H4 (cell line): ENCODE results near the gene MTMR12. TPM values are rescaled to one million over a fixed set of nuclear protein-coding genes. Genes with fewer than 3 reads are reported as not detected.

Source experiments
- DNase-seq: peaks from one replicate; pipeline ENCODE4 v3.0.0-alpha.2; 2015; ENCODE audit warnings: low spot score
- total RNA-seq: library from RNA; depleted of rRNA; stranded (reverse); fragments of >200 nt; shearing (Covaris generic); gene quantifications from 2 replicates; pipeline ENCODE4 v1.2.3, GENCODE V29; 2014

The MTMR12 gene
- total RNA-seq, 1 experiment from 2014 or later = 11.3 TPM

DNA sequence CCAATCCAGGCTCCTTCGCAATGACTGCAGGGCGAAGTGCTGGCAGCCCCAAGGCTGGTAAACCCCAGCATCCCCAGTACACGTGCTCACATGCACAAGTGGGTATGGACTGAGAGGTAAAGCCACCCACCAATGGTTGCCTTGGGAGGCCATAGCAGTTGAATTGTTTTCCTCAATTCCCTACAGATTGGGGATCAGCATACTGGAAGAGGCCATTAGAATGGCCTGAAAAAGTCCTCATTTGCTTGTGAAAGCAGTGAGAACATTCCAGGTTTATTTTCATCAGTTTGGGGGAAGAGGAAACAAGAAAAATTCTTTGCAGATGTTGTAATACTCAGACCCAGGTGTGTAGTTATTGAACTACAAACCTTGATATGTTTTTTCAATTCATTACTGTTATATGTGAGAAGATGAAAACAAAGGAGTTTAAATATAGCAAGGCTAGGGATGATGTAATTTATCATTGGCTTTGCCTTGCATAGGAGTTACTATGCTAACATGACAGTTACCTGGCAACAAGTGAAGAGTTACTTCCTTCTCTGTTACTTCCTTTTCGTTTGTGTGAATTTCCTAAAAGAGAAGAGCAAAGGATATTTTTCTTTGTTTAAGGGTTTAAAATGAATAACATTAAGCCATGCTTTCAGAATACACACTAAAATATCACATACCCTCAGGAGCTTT, 36.4 kb downstream of the MTMR12 start:
- DNase-seq = peak; percentile 18

DNA sequence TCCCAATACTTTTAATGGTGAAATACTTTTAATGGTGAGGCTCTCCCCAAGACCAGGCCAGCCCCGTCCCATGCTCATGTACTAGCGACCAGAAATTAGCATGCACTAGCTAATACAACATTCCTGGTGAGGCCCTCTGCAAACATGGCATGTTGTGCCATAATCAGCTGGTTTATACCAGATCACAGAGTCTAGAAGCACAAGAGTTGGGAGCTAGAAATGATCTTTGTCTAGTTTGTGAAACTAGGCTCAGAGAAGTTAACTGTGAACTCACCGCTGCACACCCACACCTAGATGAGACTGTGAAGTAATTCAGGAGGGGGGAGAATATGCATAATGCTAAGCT, 37.4 kb downstream of the MTMR12 start:
- no peak for DNase-seq

DNA sequence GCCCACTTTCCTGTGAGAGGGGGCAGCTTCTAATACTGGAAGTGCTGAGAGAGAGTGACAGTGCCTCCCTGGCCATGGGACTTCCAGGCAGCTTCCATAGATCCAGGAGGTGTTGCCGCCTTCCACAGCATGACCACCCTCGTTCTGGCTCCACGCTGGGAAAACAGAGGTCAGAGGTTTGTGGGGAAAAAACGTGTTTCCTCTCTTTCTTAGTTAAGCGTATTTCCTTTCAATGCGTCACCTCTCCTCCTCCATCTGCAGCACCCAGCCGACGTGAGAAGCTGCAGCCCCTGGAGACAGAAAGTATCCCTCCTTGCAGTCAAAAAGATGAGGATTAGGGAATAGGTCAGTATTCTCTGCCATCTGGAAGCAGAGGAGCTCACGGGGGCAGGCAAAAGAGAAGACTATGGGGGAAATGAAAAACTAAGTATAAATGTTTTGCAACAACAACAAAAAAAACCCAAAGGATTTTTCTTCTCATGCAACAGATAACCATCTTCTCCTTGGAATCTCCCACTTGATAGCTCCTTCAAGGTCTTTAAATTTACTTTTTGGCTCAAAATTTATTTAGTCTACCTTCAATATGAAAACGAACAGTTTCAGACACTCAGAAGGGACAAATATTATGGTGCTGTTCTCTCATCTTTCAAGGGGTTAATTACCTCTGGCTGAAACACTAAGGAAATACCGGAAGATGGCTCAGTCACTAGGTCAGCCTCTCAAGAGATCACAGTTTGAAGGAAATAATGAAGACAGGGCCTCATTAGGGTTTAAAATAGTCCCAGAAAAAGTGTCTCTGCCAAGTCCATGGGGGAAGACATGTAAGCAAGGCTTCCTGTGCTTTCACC, 38.0 kb downstream of the MTMR12 start:
- DNase-seq = no peak

DNA sequence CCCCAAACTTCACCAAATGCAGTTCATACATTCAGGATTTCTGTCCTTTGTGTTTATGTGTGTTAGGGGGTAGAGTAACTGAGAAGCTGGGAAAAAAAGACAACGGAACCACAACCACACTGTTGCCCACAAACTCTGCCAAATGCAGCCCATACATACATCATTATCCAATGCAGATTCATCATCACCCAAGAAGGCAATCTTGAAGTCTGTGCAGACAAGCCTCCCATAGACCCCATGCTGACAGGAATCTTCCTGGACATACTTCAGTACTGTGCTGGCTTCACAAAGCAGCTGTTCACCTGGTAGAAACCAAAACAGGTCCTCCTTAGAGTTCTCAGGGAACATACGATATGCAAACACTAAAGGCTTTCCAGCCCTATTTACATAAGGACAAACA, 38.9 kb downstream of the MTMR12 start:
- DNase-seq = no peak

DNA sequence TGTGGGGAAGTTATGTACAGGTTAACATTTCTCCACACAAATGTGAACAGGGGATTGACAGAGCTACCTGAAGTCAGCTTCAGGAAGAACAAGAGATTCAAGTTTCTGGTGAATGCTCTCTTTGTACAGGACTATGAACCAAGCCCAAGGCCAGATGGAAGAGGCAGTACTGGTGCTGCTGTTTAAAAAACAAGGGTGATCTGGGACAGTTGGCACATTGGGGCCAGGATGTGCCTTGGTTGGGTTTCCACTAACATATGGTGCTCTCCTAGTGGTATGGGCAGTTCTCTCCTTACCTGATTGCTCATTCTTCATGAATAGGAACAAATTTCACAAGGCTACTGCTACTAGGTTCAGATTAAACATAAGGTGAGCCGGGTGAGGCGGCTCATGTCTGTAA, 40.0 kb downstream of the MTMR12 start:
- DNase-seq = no peak

DNA sequence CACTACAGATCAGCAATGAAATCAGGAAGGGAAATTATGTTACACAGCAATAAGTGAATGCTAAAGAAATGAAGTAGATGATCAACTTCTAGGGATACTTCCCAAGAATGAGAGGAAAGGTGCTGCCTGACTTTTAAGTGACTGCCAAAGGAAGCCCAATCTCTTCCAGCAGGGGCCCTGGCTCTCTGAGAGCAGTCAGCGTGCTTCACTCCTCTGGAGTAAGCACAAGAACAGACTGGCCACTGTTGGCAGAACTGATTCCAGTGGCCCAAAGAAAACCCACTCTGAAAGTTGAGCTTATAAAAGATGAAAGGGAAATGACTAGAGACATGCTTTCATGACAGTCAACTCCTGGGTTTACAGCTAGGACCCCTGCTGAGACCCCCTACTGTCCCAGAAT, 41.8 kb downstream of the MTMR12 start:
- DNase-seq = no peak

DNA sequence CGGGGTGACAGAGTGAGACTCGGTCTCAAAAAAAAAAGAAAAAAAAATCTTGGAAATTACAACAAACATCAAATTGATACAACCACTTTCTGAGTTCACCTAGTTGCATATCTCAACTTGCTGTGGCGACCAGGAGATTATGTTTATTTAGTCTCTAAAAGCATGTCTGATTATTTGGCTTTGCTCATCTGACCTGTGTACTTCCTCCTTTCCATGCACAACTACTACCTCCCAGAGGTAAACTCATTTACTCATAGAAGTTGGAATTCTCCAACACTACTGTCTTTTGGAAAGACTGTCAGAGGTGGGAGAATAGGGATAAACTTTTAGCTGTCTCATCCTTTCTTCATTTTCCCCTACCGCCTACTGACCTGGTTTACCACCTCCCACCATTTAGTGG, 42.6 kb downstream of the MTMR12 start:
- DNase-seq = no peak

DNA sequence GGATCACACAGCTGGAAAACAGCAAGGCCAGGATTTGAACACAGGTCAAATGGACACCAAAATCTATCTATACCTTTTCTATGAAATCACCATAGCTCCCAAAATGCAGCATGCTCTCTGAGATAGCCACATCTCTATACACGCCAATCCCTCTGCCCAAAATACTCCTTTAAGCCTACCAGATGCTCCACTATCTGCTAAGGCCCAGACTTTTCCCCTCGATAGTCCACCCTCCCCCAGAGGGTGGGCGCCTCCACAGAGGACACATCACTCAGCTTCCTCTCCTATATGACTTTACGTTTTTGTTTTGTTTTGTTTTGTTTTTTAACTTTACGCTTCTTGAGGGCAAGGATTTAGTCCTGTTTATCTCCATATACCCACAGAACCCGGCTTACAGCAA, 46.8 kb downstream of the MTMR12 start:
- no peak for DNase-seq

DNA sequence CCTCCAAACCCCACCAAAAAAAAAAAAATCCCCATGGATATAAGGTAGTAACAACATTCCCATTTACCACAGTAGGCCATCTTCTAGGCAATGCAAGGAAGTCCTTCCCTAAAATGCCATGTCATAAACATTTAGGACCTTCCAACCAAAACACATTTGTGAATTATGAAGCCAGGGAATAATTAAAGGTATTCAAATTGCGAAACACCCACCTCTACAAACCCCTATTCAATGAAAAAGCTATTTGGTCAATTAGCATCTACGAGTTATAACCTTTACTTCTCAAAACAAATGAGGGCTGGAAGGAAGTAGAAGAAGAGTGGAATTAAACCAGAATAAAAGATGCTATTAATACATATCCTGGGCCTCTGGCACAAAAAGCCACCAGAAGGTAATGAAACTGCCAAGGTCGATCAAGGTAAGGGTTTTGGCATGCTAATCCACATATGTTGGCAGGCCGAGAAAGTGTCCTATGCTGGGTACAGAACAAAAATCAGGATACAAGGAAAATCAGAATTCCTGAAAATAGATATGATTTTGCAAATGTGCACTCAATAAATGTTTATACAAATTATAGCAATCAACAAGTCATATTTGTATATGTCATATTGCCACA, 47.7 kb downstream of the MTMR12 start:
- DNase-seq = no peak

DNA sequence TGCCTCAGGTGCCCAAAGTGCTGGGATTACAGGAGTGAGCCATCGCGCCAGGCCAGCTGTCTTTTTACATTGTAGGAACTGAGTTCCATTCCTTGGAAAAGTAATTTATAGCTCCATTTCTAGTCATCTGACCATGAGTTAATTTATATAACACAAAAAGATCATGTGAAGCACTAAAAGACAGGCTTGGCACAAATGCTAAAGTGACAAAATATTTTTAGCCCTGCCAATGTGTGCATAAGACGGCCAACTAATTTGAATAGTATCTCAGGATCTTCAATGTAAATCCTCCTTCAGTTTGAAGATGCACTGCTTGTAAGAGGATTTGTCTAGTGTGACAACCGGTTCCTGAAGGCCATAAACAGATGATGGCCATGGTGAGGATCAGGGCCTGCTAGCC, 49.1 kb downstream of the MTMR12 start:
- no peak for DNase-seq

DNA sequence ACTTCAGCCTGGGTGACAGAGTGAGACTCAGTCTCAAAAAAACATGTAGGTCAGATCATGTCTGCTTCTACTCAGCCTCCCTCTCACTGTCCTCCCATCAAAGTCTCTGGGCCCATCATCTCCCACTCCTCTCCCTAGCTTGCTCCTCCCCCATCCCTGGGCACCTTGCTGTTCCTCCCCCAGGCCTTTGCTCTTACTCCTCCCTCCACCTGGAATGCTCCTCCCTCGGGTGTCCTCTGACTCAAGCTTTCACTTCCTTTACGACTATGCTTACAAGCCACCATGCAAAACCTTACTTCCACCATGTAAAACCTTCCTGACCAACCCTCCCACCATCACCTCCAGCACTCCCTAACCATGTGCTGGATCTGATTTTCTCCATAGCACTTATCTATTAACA, 51.5 kb downstream of the MTMR12 start:
- DNase-seq = no peak

DNA sequence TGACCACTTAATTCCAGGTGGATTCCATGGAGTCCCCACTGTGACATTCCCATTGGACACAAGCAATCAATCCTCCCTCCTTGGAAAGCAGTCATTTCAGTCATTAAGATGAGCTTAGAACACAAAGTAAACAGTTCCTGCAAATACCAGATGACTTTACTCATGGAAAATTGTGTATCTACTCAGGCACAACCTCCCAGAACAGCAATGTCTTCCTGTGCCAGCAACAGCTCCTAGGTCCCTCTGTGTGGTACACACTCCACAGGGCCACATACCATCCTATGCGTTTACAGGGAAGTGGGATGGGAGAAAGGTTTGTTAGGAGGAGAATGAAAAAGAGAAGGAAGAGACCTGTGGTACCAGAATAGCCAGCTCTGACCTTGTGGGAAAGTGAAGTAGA, 53.7 kb downstream of the MTMR12 start:
- DNase-seq = no peak

DNA sequence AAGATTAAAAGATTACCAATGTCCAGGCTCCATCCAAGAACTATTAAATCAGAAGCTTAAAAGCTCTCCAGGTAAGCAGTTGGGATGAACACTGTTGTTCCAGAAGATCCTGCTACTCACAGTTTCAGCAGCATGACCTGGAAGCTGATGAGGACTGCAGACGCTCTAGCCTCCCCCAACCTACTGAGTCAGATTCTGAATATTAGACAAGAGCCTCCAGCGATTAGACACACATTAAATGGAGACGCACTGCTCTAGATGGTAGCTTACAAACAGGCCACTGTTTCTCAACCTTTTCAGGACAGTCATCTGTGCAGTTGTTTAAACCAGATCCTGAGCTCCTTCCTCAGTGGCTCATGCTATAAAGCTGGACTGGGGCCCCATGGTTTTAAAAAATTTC, 54.3 kb downstream of the MTMR12 start:
- no peak for DNase-seq

DNA sequence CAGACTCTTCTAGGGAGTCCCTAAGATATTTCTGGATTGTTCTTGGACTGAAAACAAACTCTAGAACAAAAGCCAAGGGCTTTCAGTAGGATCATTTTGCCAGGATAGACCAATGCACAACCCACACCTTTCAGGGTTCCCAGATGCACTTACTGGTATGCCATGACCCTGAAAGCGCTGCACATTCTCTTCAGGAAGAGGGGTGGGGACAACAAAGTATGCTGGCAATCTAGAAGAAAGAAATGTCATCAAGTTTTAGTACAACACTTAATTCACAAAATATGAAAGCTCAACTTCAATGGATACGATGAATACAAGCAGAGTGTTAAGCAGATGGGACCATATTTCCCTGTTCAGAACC, 57.2 kb downstream of the MTMR12 start:
- no peak for DNase-seq

DNA sequence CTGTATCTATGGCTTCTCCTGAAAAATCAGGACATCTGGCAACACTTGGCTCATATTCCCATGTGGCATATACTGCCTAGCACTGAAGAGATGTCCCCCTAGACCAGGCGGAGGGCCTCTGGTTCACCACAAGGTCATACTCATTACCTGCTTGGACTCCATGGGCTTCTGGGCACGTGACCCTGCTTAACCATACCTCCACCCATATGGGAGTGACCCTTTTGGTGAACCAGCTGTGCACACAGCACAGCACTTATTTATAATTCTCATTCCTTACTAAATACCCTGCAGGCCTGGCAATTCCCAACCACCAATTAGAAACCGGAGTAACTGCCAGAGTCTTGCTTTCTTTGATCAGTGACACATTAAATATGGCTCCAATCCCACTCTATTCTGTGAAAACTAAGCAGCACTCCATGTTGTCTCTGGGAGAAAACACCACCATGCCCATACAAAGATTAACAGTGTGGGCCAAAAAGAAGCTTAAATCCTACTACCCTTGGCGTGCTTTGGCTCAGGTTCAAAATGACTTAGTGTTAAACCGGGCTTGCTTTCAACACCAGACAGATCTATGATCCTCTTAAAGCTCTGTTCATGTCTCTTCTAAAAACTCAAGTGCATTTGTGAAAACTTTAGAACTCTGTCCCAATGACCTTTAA, 57.7 kb downstream of the MTMR12 start:
- peak; percentile 28 for DNase-seq

DNA sequence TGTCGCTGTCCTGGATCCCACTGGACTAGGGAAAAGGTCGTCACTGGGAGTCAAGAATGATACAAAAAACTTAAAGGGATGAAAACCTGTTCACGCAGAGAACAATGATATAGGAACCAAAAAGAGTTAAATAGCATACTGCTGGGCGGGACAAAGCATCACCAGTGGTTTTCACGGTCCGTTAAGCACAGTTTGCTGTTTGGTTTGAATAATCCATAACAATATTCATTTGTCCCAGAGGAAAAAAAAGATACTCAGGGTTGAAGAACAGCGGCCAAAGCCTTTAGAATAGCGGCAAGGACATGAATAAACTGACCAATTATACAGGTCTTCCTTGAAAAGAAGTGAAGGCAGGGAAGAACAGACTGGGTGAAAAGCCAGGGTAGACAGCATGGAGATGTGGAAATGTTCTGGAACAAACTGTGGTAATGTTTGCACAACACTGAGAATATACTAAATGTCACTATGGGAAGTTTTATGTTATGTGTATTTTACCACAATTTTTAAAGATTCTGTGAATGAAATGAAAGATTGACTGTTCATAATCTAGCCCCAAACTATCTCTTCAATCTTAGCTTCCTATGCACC, 60.8 kb downstream of the MTMR12 start:
- DNase-seq = no peak

DNA sequence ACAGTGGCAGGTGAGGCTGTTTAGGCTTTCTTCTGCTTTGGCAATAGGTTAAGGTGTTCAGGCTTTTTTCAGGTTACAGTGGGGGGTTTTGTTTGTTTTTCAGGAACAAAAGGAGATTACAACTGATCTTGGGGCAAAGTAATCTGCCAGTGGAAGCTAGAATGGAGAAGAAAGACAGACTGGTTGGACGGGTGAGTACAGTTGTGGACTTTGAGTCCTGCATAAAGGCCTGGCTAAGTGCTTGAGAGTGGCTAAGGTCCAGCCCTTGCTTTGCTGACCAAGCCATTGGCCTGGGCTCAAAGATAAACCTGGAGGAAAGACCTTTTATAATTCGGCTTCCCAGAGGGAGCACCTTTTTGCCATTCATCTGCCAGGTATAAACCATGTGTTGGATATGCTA, 63.1 kb downstream of the MTMR12 start:
- no peak for DNase-seq

DNA sequence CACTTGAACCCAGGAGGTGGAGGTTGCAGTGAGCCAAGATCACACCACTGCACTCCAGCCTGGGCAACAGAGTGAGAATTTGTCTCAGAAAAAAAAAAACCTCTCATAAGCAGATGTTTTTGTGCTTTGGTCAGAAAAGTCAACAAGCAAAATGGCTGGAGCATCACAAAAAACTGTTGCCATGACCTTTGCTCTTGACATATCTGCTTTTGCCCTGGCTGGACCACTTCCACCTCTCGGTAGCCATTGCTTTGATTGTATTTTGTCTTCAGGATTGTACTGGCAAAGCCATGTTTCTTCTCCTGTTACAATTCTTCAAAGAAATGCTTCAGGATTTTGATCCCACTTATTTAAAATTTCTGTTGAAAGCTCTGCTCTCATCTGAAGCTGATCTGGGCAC, 67.0 kb downstream of the MTMR12 start:
- no peak for DNase-seq

DNA sequence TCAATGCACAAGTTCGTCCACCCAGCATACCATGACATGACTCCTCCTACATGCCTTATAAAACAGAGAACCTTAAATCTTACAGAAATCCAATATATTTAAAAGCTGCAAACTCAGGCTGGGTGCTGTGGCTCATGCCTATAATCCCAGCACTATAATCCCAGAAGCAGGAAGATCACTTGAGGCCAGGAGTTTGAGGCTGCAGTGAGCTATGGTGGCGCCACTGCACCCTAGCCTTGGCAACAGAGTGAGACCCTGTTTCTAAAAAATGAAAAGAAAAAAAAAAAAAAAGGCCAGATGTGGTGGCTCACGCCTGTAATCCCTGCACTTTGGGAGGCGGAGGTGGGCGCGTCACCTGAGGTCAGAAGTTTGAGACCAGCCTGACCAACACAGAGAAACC, 68.7 kb downstream of the MTMR12 start:
- no peak for DNase-seq

DNA sequence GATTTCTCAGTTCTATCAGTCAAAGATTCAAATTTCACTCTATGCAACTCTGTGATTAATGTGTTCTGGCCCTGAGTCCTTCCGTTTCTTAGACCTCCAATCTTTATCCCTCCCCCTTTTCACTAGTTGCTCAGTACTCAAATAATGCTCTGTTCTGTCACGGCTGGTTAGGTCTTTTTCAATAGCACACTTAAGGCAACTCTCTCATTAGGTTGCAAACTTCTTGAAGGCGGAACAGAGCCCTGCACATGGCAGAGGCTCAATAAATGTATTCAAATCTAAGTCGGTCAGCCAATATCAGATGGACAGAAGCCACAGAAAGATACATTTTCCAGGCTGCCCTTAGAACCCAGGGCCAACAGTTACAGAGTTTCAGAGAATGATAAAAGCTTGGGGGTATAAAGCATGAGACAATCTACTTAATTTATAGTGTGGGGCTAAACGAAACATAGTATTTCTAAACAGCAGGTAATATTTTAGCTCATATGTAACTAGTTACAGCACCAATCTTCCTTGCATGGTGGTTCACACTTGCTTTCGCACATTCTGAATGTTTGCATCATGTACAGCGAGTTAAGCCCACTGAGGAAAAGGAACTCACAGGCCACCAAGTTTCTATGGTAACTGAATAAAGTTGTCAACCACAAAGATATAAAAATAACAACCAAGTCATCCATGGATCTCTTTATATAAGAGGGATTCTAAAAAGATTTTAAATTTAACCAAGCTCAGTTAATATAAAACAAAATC, 71.5 kb downstream of the MTMR12 start:
- DNase-seq = no peak

DNA sequence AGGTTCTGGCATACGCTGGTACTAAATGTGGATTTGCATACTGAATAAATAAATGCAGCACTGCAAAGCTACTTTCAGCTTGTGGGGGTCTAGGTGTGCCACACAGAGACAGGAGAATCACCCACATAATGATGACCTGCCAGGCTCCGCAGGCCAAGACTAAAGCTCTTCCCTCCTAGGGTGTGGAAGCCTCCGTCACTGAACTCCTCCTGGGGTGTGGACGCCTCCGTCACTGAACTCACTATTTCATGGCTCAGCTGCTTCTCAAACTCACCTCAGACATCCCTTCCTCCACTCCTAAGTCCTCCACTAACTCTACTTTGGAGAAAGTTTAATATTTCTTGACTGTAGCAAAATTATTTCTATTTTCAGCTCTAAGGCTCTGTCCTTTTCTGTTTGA, 73.4 kb downstream of the MTMR12 start:
- no peak for DNase-seq
